PC-3 (cell line): ENCODE results near the gene WDR91.

Experiments
- EZH2phosphoT487 ChIP-seq: fragments of 300-600 bp; sonication (generic); IDR thresholded peaks from 2 replicates; pipeline ENCODE4 v1.6.1; 2018; ENCODE audit warnings: mild to moderate bottlenecking, antibody characterized with exemption, low read length, borderline replicate concordance
- TF ChIP-seq, protein P1 (sequence below): fragments of 300-600 bp; sonication (generic); conservative IDR thresholded peaks from 2 replicates; pipeline ENCODE4 v1.5.1; 2017; ENCODE audit warnings: antibody characterized with exemption, low read depth, mild to moderate bottlenecking, low read length

DNA sequence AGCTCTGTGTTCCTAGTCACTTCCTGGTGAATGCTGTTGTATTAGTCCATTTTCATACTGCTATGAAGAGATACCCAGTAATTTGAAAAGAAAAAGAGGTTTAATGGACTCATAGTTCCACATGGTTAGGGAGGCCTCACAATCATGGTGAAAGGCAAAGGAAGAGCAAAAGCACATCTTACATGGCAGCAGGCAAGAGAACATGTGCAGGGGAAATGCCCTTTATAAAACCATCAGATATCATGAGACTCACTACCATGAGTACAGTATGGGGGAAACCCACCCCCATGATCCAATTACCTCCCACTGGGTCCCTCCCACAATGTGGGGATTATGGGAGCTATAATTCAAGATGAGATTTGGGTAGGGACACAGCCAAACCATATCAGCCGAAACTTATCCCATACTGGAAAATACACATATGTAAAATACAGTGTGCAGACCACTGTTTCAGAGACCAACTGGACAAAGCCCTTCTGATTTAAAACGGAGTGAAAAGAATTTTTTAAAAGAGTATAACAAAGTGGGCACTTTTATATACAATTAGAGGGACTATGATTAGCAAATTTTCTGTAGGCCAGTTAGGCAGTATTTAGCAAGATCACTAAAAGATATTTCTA is 48.8 kb downstream of the WDR91 start:
- TF ChIP-seq, protein P1, sequence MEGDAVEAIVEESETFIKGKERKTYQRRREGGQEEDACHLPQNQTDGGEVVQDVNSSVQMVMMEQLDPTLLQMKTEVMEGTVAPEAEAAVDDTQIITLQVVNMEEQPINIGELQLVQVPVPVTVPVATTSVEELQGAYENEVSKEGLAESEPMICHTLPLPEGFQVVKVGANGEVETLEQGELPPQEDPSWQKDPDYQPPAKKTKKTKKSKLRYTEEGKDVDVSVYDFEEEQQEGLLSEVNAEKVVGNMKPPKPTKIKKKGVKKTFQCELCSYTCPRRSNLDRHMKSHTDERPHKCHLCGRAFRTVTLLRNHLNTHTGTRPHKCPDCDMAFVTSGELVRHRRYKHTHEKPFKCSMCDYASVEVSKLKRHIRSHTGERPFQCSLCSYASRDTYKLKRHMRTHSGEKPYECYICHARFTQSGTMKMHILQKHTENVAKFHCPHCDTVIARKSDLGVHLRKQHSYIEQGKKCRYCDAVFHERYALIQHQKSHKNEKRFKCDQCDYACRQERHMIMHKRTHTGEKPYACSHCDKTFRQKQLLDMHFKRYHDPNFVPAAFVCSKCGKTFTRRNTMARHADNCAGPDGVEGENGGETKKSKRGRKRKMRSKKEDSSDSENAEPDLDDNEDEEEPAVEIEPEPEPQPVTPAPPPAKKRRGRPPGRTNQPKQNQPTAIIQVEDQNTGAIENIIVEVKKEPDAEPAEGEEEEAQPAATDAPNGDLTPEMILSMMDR = no peak
- TF ChIP-seq EZH2phosphoT487 = no peak
